ENCODE measurements around the gene GHSR.

GHSR gene, protein sequence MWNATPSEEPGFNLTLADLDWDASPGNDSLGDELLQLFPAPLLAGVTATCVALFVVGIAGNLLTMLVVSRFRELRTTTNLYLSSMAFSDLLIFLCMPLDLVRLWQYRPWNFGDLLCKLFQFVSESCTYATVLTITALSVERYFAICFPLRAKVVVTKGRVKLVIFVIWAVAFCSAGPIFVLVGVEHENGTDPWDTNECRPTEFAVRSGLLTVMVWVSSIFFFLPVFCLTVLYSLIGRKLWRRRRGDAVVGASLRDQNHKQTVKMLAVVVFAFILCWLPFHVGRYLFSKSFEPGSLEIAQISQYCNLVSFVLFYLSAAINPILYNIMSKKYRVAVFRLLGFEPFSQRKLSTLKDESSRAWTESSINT

DNA sequence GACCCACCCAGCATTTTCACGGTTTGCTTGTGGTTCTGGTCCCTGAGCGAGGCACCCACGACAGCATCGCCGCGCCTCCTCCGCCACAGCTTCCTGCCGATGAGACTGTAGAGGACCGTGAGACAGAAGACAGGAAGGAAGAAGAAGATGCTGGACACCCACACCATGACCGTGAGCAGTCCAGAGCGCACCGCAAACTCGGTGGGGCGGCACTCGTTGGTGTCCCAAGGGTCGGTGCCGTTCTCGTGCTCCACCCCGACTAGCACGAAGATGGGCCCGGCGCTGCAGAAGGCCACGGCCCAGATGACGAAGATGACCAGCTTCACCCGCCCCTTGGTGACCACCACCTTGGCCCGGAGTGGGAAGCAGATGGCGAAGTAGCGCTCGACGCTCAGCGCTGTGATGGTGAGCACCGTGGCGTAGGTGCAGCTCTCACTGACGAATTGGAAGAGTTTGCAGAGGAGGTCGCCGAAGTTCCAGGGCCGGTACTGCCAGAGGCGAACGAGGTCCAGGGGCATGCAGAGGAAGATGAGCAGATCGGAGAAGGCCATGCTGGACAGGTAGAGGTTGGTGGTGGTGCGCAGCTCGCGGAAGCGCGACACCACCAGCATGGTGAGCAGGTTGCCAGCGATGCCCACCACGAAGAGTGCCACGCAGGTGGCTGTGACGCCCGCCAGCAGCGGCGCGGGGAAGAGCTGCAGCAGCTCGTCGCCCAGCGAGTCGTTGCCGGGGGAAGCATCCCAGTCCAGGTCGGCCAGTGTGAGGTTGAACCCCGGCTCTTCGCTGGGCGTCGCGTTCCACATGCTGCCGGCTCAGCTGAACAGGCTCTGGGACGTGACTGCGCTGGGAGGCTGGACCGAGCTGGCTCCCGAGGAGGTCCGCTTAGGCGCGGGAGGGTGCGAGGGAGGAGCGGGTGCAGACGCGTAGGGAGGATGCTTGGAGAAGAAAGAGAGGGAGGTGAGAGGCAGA is at the start of gene GHSR:
Gene GHSR, minus strand, starts transcription at position 846 of the 969 bp plus-strand sequence. Its CDS starts 43 bp downstream, at position 803.
- FAIRE-seq: no peak

DNA sequence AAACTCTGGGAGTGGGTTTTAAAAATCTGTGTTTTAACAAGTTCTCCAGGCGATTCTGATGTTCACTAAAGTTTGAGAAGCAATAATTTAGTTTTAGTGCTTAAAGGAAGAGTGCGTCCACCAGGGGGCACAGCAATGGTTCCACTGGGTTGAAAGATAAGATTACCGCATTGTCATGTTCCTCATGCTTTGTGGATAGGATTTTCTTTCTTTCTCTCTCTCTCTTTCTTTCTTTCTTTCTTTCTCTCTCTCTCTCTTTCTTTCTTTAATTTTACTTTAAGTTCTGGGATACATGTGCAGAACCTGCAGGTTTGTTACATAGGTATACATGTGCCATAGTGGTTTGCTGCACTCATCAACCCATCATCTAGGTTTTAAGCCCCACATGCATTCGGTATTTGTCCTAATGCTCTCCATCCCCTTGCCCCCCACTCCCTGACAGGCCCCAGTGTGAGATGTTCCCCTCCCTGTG is 42.0 kb upstream of the GHSR start:
- FAIRE-seq: peak; percentile 69

DNA sequence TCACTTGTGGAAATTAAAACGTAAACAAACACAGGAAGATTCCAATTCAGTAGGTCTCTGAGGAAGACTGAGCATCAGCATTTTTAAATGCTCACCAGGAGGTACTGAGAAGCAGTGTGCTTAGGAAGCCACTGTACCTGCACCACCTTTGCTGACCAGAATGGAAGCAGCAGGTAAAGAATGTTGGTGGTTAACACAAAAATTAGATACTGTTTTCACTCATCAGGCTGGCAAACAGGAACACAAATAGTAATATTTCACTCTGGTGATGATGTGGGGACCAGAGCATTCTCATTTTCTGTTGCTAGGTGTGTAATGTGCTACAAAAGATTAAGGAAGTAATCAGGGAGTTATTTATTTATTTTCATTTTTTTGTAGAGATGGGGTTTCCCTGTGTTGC is 29.9 kb upstream of the GHSR start:
- no peak for FAIRE-seq

DNA sequence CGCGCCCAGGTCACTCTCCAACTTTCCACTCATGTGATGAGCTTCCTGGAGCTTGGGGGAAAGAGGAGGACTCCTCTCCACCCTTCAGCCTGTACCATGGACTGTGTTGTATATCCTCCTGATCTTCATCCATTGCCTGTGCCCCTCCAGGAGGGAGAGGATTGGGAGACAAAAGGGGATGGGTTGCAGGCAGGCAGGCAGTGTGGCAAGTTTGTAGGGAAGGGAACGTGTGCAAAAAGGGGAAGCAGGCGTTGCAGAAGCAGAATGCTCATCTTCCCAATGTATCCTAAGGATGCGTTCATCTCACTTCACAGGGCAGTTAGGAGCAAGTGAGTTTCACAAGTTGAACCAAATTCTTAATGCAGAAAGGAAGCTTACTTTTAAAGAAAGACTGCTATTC is 28.1 kb upstream of the GHSR start:
- FAIRE-seq: no peak

DNA sequence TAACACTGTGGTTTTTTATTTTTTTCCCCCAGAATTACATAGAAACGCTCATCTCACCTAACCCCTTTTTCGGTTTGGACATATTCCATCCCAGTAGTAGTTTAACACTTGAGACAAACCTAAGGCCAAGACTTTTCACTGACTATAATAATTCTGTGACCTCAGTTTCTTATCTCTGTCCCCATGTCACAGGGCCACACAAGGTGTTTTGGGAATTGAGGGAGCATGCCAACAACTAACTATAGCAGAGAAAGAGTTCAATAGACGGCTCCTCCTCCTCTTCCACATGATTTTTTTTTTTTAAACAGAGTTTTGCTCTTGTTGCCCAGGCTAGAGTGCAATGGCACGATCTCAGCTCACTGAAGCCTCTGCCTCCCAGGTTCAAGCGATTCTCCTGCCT is 27.4 kb upstream of the GHSR start:
- FAIRE-seq: no peak

DNA sequence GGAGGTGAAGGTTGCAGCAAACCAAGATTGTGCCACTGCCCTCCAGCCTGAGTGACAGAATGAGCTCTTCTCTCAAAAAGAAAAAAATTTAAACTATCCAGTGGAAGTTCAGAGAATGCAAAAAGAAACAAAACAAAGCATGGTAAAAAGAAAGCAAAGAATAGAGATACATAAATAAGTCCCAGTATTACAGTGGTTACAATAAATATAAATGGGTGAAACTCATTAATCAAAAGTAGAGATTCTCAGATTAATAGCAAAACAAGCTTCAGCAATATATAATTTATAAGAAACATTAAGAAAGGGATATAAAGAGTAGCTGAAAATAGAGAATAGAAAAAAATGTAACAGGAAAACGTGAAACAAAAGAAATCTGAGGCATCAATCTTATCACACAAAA is 23.6 kb upstream of the GHSR start:
- no peak for FAIRE-seq

DNA sequence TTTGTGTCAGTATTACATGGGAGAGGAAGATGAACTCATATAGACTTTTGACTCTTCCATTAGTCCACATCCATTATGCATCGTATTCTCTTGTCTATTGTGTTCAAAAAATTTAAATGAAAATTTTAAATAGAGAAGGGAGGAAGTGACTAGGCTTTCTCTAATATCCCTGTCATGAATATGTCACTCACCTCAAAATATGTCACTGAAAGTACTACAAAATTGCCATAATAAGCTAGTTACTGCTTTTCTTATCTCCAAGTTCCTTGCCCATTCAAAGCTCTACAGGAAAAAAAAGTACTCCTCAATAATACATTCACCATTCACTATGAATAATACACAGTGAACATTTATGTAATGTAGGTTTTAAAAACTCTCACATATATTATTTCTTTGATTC is 22.3 kb upstream of the GHSR start:
- no peak for FAIRE-seq

DNA sequence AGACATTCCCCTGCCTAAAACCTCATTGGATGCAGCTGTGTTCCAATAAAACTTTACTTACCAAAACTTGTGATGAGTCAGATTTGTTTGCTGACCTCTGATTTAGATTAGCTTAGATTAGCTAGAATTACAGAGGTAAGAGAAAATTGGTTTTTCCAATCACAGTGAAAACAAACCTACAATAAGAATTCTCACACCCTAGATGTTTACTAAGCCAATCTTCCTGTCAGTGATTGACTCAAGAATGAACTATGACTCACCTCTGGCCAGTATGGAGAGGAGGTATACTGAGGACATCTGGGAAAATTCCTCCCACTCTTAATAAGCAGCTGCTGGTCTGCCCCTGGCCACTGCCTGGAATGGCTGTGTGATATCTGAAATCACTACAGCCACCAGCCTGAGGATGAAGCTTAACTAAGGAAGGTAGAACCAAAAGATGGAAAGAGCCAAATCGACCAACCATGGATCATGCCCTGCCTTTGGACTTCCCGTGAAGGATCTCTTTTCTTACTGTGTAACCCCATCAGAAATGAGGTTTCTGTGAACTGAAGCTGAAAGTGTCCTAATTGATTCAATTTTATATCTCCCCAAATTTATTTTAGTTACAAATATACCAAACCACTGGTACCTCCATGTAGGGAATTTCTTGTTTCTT is 19.0 kb upstream of the GHSR start:
- no peak for FAIRE-seq

DNA sequence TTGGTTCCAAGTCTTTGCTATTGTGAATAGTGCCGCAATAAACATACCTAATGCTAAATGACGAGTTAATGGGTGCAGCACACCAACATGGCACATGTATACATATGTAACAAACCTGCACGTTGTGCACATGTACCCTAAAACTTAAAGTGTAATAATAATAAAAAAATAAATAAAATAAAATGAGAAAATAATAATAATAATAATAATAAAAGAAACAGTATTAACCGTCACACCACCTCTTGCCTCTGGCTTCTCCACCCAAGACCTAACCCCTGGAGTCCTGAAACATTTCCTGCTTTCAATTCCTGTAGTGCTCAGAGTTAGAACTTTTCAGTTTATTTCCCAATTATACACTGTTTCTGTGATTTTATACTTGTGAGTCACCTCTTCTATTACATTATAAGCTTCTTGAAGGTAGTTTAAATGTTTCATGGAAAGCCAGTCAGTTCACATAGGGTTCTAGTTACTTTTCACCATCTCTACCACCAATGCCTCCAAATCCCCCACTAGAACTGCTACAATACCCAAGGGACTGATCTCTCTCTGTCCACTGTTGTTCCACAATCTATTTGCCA is 18.4 kb upstream of the GHSR start:
- FAIRE-seq: no peak

DNA sequence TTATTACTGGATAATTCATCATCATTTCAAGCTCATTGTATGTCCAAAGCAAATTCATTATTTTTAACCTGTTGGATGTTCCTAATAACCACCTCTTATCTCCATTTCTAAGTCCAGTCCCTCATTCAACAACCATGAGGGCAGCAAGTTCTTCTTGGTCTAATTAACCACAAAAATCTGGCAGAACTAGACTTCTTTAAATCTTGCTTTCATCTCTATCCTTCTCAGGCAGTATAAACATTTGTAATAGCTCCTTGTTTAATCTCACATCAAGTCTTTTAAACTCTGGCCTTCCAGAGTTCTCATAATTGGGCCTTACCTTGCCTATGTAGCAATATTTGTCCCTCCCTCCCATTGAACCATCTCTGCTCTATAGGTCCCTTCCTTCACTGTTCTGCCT is 17.0 kb upstream of the GHSR start:
- no peak for FAIRE-seq

DNA sequence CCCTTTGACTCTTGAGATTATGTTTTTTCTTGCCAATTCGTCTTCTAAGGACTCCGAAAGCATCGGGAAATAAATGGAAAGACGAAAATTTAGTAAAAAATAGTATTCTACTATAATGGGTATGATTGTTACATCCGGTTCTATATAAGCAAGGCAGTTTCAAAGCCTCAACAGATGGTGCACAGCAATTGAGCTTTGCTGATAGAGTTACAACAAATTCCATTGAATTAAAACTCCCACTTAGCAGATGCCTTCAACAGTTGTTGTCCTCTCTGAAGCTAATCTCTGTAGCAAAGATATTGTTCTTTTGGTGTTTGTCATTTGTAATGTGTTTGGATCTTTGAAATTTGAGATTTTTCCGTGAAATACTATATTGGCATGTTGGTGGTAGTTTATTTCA is 16.1 kb upstream of the GHSR start:
- no peak for FAIRE-seq

DNA sequence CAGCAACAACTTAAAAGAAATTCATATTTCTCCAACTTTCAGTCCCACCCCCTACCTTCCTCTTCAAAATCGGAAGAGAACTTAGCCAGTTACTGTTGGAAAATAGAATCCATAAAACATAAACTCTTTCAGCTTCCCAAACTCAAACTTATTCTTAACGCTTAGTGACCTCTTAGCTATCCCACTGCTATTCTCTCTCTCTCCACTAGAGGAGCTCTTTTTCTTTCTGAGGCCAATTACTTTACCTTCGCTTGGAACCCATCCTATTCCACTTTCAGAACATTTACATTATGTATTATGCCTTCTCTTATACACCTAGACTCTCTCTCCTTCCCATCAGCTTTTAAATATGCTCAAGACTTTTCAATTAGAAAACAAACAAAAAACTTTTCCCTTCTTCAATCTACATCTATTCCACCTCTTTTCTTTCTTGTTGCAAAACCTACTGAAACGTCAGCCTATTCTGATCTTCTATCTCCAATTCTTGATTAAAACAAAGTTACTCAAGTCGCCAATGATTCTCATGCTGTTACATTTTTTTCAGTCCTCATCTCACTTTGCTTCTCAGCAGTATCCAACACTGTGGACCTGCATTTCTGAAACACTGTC is 13.4 kb upstream of the GHSR start:
- FAIRE-seq: peak; percentile 79

DNA sequence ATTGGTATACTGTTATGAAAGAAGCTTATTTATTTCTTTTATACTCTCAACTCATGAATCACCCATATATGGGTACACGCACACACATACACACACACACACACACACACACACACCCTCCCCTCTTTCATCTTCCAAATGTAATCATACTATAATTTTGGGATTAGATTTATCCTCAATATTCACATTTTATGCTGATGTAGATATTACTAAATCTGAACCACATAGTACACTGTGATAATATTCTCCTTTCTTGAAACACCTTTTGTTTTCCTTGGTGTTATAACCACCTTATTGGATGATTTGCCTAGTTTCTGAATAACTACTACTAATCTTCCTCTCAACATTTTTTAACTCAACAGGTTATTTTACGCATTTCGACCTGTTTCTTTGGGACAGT is 8.1 kb upstream of the GHSR start:
- no peak for FAIRE-seq

DNA sequence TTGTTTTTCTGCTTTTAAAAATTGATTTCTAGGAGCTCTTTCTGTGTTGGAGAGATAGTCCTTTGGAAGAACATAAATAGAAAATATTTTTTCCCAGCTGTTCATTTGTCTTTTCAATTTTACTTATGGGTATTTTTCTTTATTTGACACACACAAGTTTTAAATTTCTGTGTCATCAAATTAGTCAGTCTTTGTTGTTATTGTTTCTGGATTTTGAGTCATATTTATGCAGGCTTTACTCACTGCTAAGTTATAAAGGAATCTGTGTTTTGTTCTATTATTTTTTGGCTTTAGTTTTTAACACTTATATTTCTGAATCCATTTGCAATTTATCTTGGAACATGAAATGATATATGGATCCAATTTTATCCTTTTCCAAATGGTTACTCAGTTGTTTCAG is 5.9 kb upstream of the GHSR start:
- FAIRE-seq: no peak

DNA sequence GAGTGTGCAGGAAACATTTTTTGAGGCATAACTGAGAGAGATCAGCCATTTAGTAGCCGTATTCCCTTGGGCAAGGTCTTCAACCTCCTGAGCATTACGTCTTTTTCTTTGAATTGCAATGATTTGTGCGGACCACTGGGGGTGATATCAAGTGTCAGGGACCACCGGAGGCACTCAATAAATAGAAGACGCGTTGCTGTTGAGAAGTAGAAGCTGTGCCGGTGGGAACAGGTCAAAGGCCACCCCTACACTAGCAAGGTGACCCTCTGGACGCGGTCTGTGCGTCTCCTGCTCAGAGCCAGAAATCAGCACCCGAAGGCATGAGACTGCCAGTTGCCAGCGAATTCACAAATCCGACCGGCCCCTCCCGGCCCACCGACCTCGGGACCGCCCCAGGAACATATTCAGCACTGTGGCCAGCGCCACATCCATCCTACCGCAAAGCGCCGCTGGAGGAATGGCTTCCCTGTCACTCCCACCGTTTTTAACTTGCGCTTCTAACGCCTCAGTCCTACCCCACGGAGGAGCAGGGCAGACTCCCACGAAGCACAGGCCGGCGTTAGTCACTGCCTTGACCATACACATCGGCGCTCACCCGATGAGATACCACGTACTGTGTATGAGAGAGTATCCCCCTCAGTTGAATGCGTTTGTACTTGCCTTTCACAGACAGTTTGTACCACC is 1.4 kb upstream of the GHSR start:
- FAIRE-seq: no peak

DNA sequence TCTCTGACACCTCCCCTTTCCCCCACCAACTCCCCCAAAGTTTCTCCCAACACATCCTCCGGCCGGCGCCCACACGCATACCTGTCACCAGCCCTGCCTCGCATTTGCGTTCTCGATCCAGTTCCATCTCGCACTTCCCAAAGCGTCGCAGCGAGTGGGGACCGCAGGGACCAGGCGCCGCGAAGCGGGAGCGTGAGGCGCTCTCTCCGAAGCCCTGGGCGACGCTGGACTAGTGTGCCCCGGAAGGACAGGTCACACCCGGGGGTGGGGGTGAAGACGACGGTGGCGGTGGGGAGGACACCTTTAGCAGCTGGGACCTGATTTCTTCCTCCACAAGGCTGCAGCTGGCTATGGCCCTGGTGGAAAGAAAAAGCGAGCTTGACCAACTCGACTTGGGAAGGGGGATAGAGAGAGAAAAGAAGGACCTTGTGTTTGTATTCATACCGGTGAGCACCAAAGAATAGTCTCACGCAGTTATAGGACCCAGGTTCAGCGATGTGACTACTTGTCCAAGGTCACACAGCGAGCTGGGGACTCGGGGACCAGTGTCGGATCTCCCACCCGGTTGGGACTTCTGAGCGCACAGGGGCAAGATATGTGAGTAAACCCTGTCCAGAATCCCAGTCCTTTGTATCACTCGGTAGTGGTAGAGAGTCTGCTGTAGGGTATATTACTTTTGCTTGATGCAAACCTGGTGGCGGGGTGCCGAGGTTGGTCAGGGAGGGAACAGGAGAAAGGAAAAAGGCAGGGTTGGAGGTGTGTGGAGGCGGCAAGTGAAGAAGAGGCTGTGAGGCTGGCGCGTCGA is 607 bp upstream of the GHSR start:
- no peak for FAIRE-seq

DNA sequence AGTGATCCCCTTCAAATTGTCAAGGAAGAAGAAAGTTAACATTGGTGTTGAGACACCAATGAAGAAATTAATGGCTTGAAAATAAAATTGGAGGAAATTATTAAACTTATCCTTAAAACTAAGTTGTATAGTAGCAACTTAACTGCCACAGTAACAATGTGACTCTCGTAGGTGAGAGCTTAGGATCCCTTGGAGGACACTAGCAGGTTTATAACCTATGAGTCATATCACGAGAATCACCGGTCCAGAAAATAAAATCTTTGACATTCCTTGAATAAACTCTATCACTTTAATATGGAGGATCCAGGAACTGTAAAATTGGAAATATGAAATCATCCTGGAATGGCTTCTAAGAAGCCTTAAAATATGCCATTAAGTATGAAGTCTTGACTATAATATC is 2.1 kb downstream of the GHSR start:
- FAIRE-seq: no peak

DNA sequence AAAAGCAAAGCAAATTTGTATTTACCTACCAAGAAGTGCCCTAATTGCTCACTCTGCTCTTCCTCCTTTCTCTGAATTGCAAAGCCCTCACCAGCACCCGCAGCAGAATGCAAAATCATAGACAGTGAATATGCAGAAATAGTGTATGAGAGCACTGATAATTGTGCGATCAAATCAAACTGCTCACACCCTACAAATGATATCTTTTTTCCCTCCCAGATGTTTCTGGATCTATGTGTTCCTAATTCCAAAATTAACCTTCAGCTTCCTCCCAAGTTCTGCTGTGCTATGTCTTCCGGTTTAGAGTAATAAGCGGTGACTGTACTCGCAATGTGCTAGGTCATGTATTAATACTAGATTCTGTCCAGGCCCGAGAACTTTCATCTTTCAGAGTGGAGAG is 3.4 kb downstream of the GHSR start:
- no peak for FAIRE-seq

DNA sequence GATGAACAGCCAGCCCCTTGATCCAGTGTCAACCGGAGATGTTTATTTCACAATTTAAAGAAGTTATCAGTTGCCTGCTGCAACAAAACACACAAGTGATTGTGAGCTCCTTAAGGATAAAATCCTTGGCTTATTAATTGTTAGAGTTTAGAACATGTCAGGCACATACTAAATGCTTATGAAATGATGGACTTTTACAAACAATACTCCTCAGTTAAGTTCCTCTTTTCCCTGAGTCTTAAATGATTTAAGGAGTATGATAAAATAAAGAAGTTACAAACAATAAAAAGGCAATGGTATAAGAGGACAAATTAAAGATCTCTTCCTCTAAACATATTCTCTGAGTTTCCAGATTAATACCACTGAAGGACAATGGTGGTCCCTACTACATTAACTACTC is 5.7 kb downstream of the GHSR start:
- no peak for FAIRE-seq

DNA sequence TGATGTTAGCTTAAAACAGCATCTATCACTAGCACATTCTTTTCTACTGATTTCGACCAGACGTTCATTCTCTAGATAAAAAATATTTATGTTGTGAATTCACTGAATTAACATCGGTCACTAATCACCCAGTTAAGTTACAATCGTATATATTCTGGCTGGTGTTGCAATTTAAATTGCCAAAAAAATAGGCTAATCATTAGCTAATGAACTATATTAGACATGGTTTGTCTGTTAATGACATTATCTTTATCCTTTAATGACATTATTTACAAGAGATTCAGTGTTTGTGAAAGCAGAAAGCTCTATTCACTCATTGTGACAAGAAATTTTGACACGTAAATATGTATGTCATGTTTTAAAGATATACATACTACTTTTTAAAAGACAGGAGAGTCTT is 6.7 kb downstream of the GHSR start:
- no peak for FAIRE-seq

DNA sequence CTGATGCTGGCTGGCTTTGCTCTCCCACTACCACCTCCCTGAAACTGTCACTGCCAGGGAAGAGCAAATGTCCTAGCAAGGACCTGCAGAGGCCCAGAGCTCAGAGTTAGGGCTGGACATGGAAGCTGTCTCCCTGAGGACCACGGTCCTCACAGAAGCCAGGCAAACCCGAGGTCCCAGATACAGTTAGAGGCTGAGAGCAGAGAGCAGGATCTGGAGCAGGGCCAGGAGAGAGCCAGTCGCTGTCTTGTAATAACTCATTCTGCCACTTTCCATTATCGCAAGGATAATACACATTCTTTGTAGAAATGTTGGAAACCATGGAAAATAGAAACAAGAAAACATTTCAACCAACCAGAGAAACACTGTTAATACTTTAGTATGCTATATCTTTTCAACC is 10.1 kb downstream of the GHSR start:
- FAIRE-seq: no peak
